ENCODE results near the gene KANSL1. TPM values are rescaled to one million over a fixed set of nuclear protein-coding genes. Genes with fewer than 3 reads are reported as not detected.
"Not testable (repeated sequence)": the region's sequence is repeated elsewhere in the genome, so short reads cannot be mapped to it uniquely, and the experiment has no call there.

Gene KANSL1
- total RNA-seq, 1 experiment from 2014 or later, result 52.5 TPM

GRCh38 chr17:46115699-46116098 lies 77.5 kb downstream of the KANSL1 start:
- peaks cover 86% of the 10 kb centered on the region for H4K20me1 ChIP-seq (ENCODE audit: insufficient read depth)
- no peaks in the 10 kb centered on the region for H3K36me3 ChIP-seq (ENCODE audit: low read depth)
- no peak for TF ChIP-seq CTCF (conservative IDR thresholded peaks at IDR 0.05)
- TF ChIP-seq EZH2 (IDR thresholded peaks at IDR 0.05; ENCODE audit: low read depth), result no peak
- no peak overlapping the region for H3K4me2 ChIP-seq
- H3K79me2 ChIP-seq (ENCODE audit: low read depth), result peaks cover 100% of the 10 kb centered on the region
- no peak overlapping the region for H3K4me3 ChIP-seq
- no peaks in the 10 kb centered on the region for H3K9me2 ChIP-seq (ENCODE audit: insufficient read depth)
- H3F3A ChIP-seq (ENCODE audit: insufficient read depth, low read depth), result peaks cover 28% of the 10 kb centered on the region
- no peaks in the 10 kb centered on the region for H3K9me3 ChIP-seq (ENCODE audit: insufficient read depth, low read depth)
- intact Hi-C loops (cut with micrococcal nuclease; ENCODE audit: unreplicated experiment), result no loop called here
- H3K27me3 ChIP-seq (ENCODE audit: insufficient read depth, low read depth), result no peaks in the 10 kb centered on the region
- ChIA-PET CTCF (no interaction called here), POLR2A (ENCODE audit: unreplicated experiment) (no interaction called here)
- H3K4me1 ChIP-seq (replicated peaks; ENCODE audit: insufficient read depth), result no peaks in the 10 kb centered on the region
- BruUV-seq (replicated peaks), result no TSS peak
- DNase-seq, result no peak
- no peak overlapping the region for H2AFZ ChIP-seq
- no peak overlapping the region for H3K27ac ChIP-seq

- H3K27ac ChIP-seq; POLR2A ChIA-PET (ENCODE audit: unreplicated experiment); H3K4me2 ChIP-seq; H3K9me2 ChIP-seq (ENCODE audit: insufficient read depth); H3K9me3 ChIP-seq (ENCODE audit: insufficient read depth, low read depth); H3K4me1 ChIP-seq (replicated peaks; ENCODE audit: insufficient read depth); CTCF ChIA-PET; H3K4me3 ChIP-seq; BruUV-seq (replicated peaks); H2AFZ ChIP-seq; H3K27me3 ChIP-seq (ENCODE audit: insufficient read depth, low read depth); DNase-seq; intact Hi-C loops (cut with micrococcal nuclease; ENCODE audit: unreplicated experiment); H3K36me3 ChIP-seq (ENCODE audit: low read depth): not testable (repeated sequence)
- Histone ChIP-seq H4K20me1 (ENCODE audit: insufficient read depth) (peaks cover 75% of the 10 kb centered on the region), H3F3A (ENCODE audit: insufficient read depth, low read depth) (peaks cover 24% of the 10 kb centered on the region), H3K79me2 (ENCODE audit: low read depth) (peaks cover 100% of the 10 kb centered on the region)
Measured at GRCh38 chr17:46111236-46111635, 82.0 kb downstream of the KANSL1 start.

GRCh38 chr17:46110219-46110618 lies 83.0 kb downstream of the KANSL1 start:
- TF ChIP-seq EZH2 (IDR thresholded peaks at IDR 0.05; ENCODE audit: low read depth) (no peak), CTCF (conservative IDR thresholded peaks at IDR 0.05) (no peak)
- BruUV-seq (replicated peaks), result no TSS peak
- Histone ChIP-seq H3K4me1 (replicated peaks; ENCODE audit: insufficient read depth) (no peaks in the 10 kb centered on the region), H3K9me3 (ENCODE audit: insufficient read depth, low read depth) (no peaks in the 10 kb centered on the region), H3K36me3 (ENCODE audit: low read depth) (no peaks in the 10 kb centered on the region), H3K79me2 (ENCODE audit: low read depth) (peaks cover 100% of the 10 kb centered on the region), H3K4me2 (no peak overlapping the region), H3F3A (ENCODE audit: insufficient read depth, low read depth) (peaks cover 21% of the 10 kb centered on the region), H3K27me3 (ENCODE audit: insufficient read depth, low read depth) (no peaks in the 10 kb centered on the region), H3K4me3 (no peak overlapping the region), H3K27ac (no peak overlapping the region), H4K20me1 (ENCODE audit: insufficient read depth) (peaks cover 64% of the 10 kb centered on the region), H2AFZ (no peak overlapping the region), H3K9me2 (ENCODE audit: insufficient read depth) (no peaks in the 10 kb centered on the region)
- no peak for DNase-seq
- intact Hi-C loops (cut with micrococcal nuclease; ENCODE audit: unreplicated experiment), result no loop called here
- POLR2A ChIA-PET (ENCODE audit: unreplicated experiment), result no interaction called here
- CTCF ChIA-PET, result no interaction called here

- H3K27ac ChIP-seq, result no peak overlapping the region
- peaks cover 18% of the 10 kb centered on the region for H3F3A ChIP-seq (ENCODE audit: insufficient read depth, low read depth)
- no peak overlapping the region for H3K4me2 ChIP-seq
- peaks cover 64% of the 10 kb centered on the region for H4K20me1 ChIP-seq (ENCODE audit: insufficient read depth)
- H3K36me3 ChIP-seq (ENCODE audit: low read depth), result no peaks in the 10 kb centered on the region
- CTCF ChIA-PET, result no interaction called here
- no peaks in the 10 kb centered on the region for H3K27me3 ChIP-seq (ENCODE audit: insufficient read depth, low read depth)
- H3K4me3 ChIP-seq, result no peak overlapping the region
- no peak overlapping the region for H2AFZ ChIP-seq
- POLR2A ChIA-PET (ENCODE audit: unreplicated experiment), result no interaction called here
- intact Hi-C loops (cut with micrococcal nuclease; ENCODE audit: unreplicated experiment), result no loop called here
- H3K9me2 ChIP-seq (ENCODE audit: insufficient read depth), result no peaks in the 10 kb centered on the region
- H3K4me1 ChIP-seq (replicated peaks; ENCODE audit: insufficient read depth), result no peaks in the 10 kb centered on the region
- DNase-seq, result no peak
- H3K79me2 ChIP-seq (ENCODE audit: low read depth), result peaks cover 100% of the 10 kb centered on the region
- no TSS peak for BruUV-seq (replicated peaks)
- H3K9me3 ChIP-seq (ENCODE audit: insufficient read depth, low read depth), result no peaks in the 10 kb centered on the region
- TF ChIP-seq EZH2 (IDR thresholded peaks at IDR 0.05; ENCODE audit: low read depth) (no peak), CTCF (conservative IDR thresholded peaks at IDR 0.05) (no peak)
Measured at GRCh38 chr17:46109603-46110189, 83.5 kb downstream of the KANSL1 start.

Data from PC-9 (cell line).